Measurements from ENCODE around the gene MYO3B.

The MYO3B gene

DNA sequence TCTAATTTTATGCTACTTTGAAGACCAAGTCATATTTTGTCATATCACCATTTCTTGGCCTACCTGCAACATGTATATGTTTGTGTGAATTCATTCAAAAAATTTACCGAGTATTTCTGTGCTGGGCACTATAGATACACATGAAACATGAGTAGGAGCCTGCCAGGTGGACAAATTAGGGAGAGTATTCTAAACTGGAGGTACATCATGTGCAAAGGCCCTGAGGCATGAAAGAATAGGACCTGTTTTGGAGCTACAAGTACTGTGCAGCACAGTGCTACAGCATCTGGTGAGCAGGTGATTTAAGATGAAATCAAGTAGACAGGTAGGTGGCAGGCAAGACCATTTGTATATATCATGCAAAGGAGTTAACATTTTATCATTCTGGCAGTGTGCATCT, 152.9 kb downstream of the MYO3B start:
- Histone ChIP-seq H3K36me3 (ENCODE audit: insufficient read depth, low read length) (no peaks in the 10 kb centered on the region), H3K27me3 (ENCODE audit: insufficient read depth, low read length, poor library complexity) (peaks cover under 1% of the 10 kb centered on the region), H3K79me2 (ENCODE audit: insufficient read depth, low read length) (no peaks in the 10 kb centered on the region), H3K9ac (ENCODE audit: low read depth, low read length) (no peak overlapping the region), H3K9me3 (ENCODE audit: insufficient read depth, low read length, severe bottlenecking) (no peaks in the 10 kb centered on the region), H4K20me1 (ENCODE audit: insufficient read depth, low read length) (no peaks in the 10 kb centered on the region), H3K4me3 (ENCODE audit: low read depth in 1 of 2, low read length in 2 of 2) (no peak overlapping the region), H3K4me1 (ENCODE audit: insufficient read depth, low read length) (no peaks in the 10 kb centered on the region), H3K27ac (ENCODE audit: low read length) (no peak overlapping the region), H3K4me2 (ENCODE audit: insufficient read depth, low read length) (no peak overlapping the region), H2AFZ (ENCODE audit: low read depth, low read length) (no peak overlapping the region)
- ATAC-seq (ENCODE audit: insufficient read depth, low read depth) (no peak), DNase-seq (no peak)
- TF ChIP-seq, protein P1, sequence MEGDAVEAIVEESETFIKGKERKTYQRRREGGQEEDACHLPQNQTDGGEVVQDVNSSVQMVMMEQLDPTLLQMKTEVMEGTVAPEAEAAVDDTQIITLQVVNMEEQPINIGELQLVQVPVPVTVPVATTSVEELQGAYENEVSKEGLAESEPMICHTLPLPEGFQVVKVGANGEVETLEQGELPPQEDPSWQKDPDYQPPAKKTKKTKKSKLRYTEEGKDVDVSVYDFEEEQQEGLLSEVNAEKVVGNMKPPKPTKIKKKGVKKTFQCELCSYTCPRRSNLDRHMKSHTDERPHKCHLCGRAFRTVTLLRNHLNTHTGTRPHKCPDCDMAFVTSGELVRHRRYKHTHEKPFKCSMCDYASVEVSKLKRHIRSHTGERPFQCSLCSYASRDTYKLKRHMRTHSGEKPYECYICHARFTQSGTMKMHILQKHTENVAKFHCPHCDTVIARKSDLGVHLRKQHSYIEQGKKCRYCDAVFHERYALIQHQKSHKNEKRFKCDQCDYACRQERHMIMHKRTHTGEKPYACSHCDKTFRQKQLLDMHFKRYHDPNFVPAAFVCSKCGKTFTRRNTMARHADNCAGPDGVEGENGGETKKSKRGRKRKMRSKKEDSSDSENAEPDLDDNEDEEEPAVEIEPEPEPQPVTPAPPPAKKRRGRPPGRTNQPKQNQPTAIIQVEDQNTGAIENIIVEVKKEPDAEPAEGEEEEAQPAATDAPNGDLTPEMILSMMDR (IDR thresholded peaks at IDR 0.05; ENCODE audit: borderline replicate concordance, extremely low read depth, low read length, poor library complexity, severe bottlenecking) = no peak
- TF ChIP-seq EZH2 (IDR thresholded peaks at IDR 0.05; ENCODE audit: borderline replicate concordance, low read depth, low read length, severe bottlenecking) = no peak

DNA sequence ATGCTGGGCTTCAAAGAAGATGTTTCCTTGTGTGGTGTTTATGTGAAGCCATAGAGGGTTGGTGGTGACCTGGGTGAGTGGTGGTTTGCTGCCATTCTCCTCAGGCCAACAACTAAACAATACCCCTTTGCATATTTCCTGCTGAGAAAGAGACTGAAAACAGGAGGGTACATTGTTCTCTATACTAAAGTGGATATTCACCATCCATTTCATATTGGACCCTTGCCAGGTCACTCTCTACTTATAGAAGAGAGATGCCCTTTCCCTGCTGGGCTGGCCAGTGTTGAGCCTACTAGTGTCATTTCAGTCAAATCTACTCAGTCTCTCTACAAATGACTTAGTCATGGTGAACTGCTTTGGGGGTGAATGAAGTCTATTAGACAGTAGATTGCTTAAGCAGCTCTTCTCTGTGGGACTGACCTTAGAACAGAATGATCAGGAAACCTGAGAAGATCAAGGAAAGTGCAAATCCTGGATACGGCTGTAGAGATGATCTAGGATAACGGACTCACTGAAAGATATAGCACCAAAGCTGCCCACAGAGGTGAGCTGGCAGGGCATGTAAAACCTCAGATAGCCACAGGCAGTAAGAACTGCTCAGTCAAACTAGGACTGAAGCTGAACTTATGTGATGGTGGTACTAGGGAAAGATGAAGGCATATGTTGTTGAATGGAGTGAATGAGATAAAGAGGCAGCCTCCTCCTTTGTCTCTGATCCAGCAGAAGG, 154.9 kb downstream of the MYO3B start:
- Histone ChIP-seq H3K4me2 (ENCODE audit: insufficient read depth, low read length) (no peak overlapping the region), H3K9me3 (ENCODE audit: insufficient read depth, low read length, severe bottlenecking) (no peaks in the 10 kb centered on the region), H3K4me3 (ENCODE audit: low read depth in 1 of 2, low read length in 2 of 2) (no peak overlapping the region), H3K79me2 (ENCODE audit: insufficient read depth, low read length) (no peaks in the 10 kb centered on the region), H3K4me1 (ENCODE audit: insufficient read depth, low read length) (no peaks in the 10 kb centered on the region), H3K36me3 (ENCODE audit: insufficient read depth, low read length) (no peaks in the 10 kb centered on the region), H3K9ac (ENCODE audit: low read depth, low read length) (no peak overlapping the region), H4K20me1 (ENCODE audit: insufficient read depth, low read length) (no peaks in the 10 kb centered on the region), H3K27me3 (ENCODE audit: insufficient read depth, low read length, poor library complexity) (no peaks in the 10 kb centered on the region), H2AFZ (ENCODE audit: low read depth, low read length) (no peak overlapping the region), H3K27ac (ENCODE audit: low read length) (no peak overlapping the region)
- TF ChIP-seq, protein P1 (IDR thresholded peaks at IDR 0.05; ENCODE audit: borderline replicate concordance, extremely low read depth, low read length, poor library complexity, severe bottlenecking) = no peak
- DNase-seq (no peak), ATAC-seq (ENCODE audit: insufficient read depth, low read depth) (no peak)

DNA sequence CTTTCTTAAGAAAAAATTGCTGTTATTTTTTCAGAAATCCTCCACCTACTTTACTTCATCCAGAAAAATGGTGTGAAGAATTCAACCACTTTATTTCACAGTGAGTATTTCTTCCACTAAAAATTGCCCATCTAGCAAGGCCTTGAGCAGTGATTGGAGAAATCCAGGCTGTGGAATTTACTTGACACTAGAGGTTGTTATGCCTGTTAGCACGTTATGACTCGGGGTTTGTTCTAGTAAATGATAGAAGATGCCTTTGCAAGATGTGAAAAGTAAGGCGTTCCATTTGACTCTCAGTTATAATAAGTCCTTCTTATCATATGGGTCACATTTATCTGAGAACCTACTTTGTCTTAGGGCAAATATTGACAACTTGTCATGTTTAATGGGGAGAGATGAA, 157.4 kb downstream of the MYO3B start:
- no peak overlapping the region for H2AFZ ChIP-seq (ENCODE audit: low read depth, low read length)
- ATAC-seq (ENCODE audit: insufficient read depth, low read depth) (no peak), DNase-seq (no peak)
- TF ChIP-seq, protein P1 (IDR thresholded peaks at IDR 0.05; ENCODE audit: borderline replicate concordance, extremely low read depth, low read length, poor library complexity, severe bottlenecking) = no peak
- TF ChIP-seq EZH2 (IDR thresholded peaks at IDR 0.05; ENCODE audit: borderline replicate concordance, low read depth, low read length, severe bottlenecking) = no peak
- no peaks in the 10 kb centered on the region for H3K79me2 ChIP-seq (ENCODE audit: insufficient read depth, low read length)
- H4K20me1 ChIP-seq (ENCODE audit: insufficient read depth, low read length) = no peaks in the 10 kb centered on the region
- H3K36me3 ChIP-seq (ENCODE audit: insufficient read depth, low read length) = no peaks in the 10 kb centered on the region
- no peak overlapping the region for H3K4me3 ChIP-seq (ENCODE audit: low read depth in 1 of 2, low read length in 2 of 2)
- no peaks in the 10 kb centered on the region for H3K4me1 ChIP-seq (ENCODE audit: insufficient read depth, low read length)
- H3K27ac ChIP-seq (ENCODE audit: low read length) = no peak overlapping the region
- no peaks in the 10 kb centered on the region for H3K9me3 ChIP-seq (ENCODE audit: insufficient read depth, low read length, severe bottlenecking)
- H3K27me3 ChIP-seq (ENCODE audit: insufficient read depth, low read length, poor library complexity) = peaks cover 2% of the 10 kb centered on the region
- H3K9ac ChIP-seq (ENCODE audit: low read depth, low read length) = no peak overlapping the region
- no peak overlapping the region for H3K4me2 ChIP-seq (ENCODE audit: insufficient read depth, low read length)

Data from DND-41 (cell line).